GM23248 (cell line): ENCODE results near the gene FZD7. TPM values are rescaled to one million over a fixed set of nuclear protein-coding genes. Genes with fewer than 3 reads are reported as not detected.

ENCODE experiments used
- DNase-seq: peaks from one replicate; pipeline ENCODE4 v3.0.0-alpha.2; 2015
- H2AFZ ChIP-seq: fragments of 200-600 bp; sonication (generic); 2 replicates; pipeline ENCODE4 v1.6.1; 2016; ENCODE audit warnings: antibody characterized with exemption
- H3F3A ChIP-seq: fragments of 200-600 bp; sonication (generic); 2 replicates; pipeline ENCODE4 v1.6.1; 2016; ENCODE audit warnings: mild to moderate bottlenecking, antibody characterized with exemption, mixed run types; ENCODE audit not compliant: insufficient read depth
- H3K27ac ChIP-seq: fragments of 200-600 bp; sonication (generic); 2 replicates; pipeline ENCODE4 v1.5.1; 2016; ENCODE audit warnings: mild to moderate bottlenecking
- H3K27me3 ChIP-seq: fragments of 200-600 bp; sonication (generic); replicated peaks from 2 replicates; pipeline ENCODE4 v1.6.1; 2016; ENCODE audit warnings: mild to moderate bottlenecking; ENCODE audit not compliant: insufficient read depth
- H3K36me3 ChIP-seq: fragments of 200-600 bp; sonication (generic); 2 replicates; pipeline ENCODE4 v1.6.1; 2016; ENCODE audit warnings: low read depth, mild to moderate bottlenecking
- H3K4me1 ChIP-seq: fragments of 200-600 bp; sonication (generic); 2 replicates; pipeline ENCODE4 v1.6.1; 2016; ENCODE audit warnings: mild to moderate bottlenecking; ENCODE audit not compliant: insufficient read depth
- H3K4me2 ChIP-seq: fragments of 200-600 bp; sonication (generic); one replicate; pipeline ENCODE4 v1.6.1; 2016; ENCODE audit warnings: mild to moderate bottlenecking; ENCODE audit not compliant: unreplicated experiment
- H3K4me3 ChIP-seq: fragments of 200-600 bp; sonication (generic); 2 replicates; pipeline ENCODE4 v1.5.1; 2016; ENCODE audit warnings: mild to moderate bottlenecking
- H3K79me2 ChIP-seq: fragments of 200-600 bp; sonication (generic); 2 replicates; pipeline ENCODE4 v1.6.1; 2016; ENCODE audit warnings: mild to moderate bottlenecking; ENCODE audit not compliant: insufficient read depth
- H3K9ac ChIP-seq: fragments of 200-600 bp; sonication (generic); 2 replicates; pipeline ENCODE4 v1.6.1; 2016; ENCODE audit warnings: mild to moderate bottlenecking
- H3K9me2 ChIP-seq: fragments of 200-600 bp; sonication (generic); 2 replicates; pipeline ENCODE4 v1.6.1; 2016; ENCODE audit warnings: mixed run types, mild to moderate bottlenecking, moderate library complexity; ENCODE audit not compliant: insufficient read depth
- H3K9me3 ChIP-seq: fragments of 200-600 bp; sonication (generic); one replicate; pipeline ENCODE4 v1.6.1; 2017; ENCODE audit warnings: low read depth
- H4K20me1 ChIP-seq: fragments of 200-600 bp; sonication (generic); 2 replicates; pipeline ENCODE4 v1.6.0; 2016; ENCODE audit not compliant: insufficient read depth
- EZH2 ChIP-seq: fragments of 200-600 bp; sonication (generic); IDR thresholded peaks from 2 replicates; pipeline ENCODE4 v1.6.1; 2018; ENCODE audit warnings: antibody characterized with exemption, mild to moderate bottlenecking; ENCODE audit not compliant: insufficient read depth, poor library complexity, severe bottlenecking
- EZH2phosphoT487 ChIP-seq: fragments of 200-600 bp; sonication (generic); IDR thresholded peaks from 2 replicates; pipeline ENCODE4 v1.6.1; 2018; ENCODE audit warnings: antibody characterized with exemption, moderate library complexity, mild to moderate bottlenecking, low read depth; ENCODE audit not compliant: insufficient read depth
- WGBS, 2 experiments: methylation state at CpG; one replicate each; pipeline ENCODE4 v1.1.6; 2015 to 2017; ENCODE audit warnings: low lambda C conversion rate in 2 of 2, low coverage in 1 of 2; ENCODE audit errors: missing lambda C conversion rate in 2 of 2; 5-methylcytosine and 5-hydroxymethylcytosine counted together
- in situ Hi-C: fragments of 300-500 bp; cut with MboI; formaldehyde crosslinking; loops from 2 replicates; pipeline ENCODE4 v1.15.0; 2020
- polyA plus RNA-seq: library from polyadenylated mRNA; unstranded; fragments of >200 nt; fragmentation: Nextera tagmentation; extraction: Ambion mirVana; gene quantifications from 2 replicates; pipeline ENCODE4 v1.2.1, GENCODE V29; 2016
- total RNA-seq: library from RNA; depleted of rRNA; stranded (reverse); fragments of >200 nt; shearing (Covaris generic); gene quantifications from 2 replicates; pipeline ENCODE4 v1.2.3, GENCODE V29; 2014

FZD7 gene
- total and polyA plus RNA-seq, 2 experiments from 2014 or later, result 19.4 to 56.4 TPM

- DNase-seq, result no peak
- H3K4me2 ChIP-seq, result no peak overlapping the region
- H3K4me3 ChIP-seq, result no peak overlapping the region
- H3K9me2 ChIP-seq, result no peaks in the 10 kb centered on the region
- in situ Hi-C loops, result no loop called here
- no peak overlapping the region for H3K27ac ChIP-seq
- no peaks in the 10 kb centered on the region for H3K9me3 ChIP-seq
- no peaks in the 10 kb centered on the region for H3K79me2 ChIP-seq
- H3K9ac ChIP-seq, result no peak overlapping the region
- 64 to 65% methylated on average over 11 of the region's 11 CpGs for WGBS, 2 experiments
- H3K36me3 ChIP-seq, result no peaks in the 10 kb centered on the region
- no peaks in the 10 kb centered on the region for H4K20me1 ChIP-seq
- peaks cover 10% of the 10 kb centered on the region for H3F3A ChIP-seq
- no peak overlapping the region for H2AFZ ChIP-seq
- TF ChIP-seq EZH2 (no peak), EZH2phosphoT487 (no peak)
- peaks cover 7% of the 10 kb centered on the region for H3K4me1 ChIP-seq
- no peaks in the 10 kb centered on the region for H3K27me3 ChIP-seq
Measured at GRCh38 chr2:202069170-202070067, 35.8 kb downstream of the FZD7 start.

- no peak for TF ChIP-seq EZH2
- no peak for TF ChIP-seq EZH2phosphoT487
- H3K4me2 ChIP-seq, result no peak overlapping the region
- WGBS, 2 experiments, result 98 to 100% methylated on average over 2 of the region's 2 CpGs
Measured at GRCh38 chr2:202071107-202071506, 37.5 kb downstream of the FZD7 start.

GRCh38 chr2:202072226-202072625 lies 38.6 kb downstream of the FZD7 start:
- 62 to 82% methylated on average over 2 of the region's 2 CpGs for WGBS, 2 experiments
- Histone ChIP-seq H3K9ac (no peak overlapping the region), H3K9me2 (no peaks in the 10 kb centered on the region), H4K20me1 (no peaks in the 10 kb centered on the region), H3K4me2 (no peak overlapping the region), H3K4me1 (no peaks in the 10 kb centered on the region), H3K4me3 (no peak overlapping the region), H3K79me2 (no peaks in the 10 kb centered on the region), H3K9me3 (no peaks in the 10 kb centered on the region), H2AFZ (no peak overlapping the region), H3K27me3 (no peaks in the 10 kb centered on the region), H3K27ac (no peak overlapping the region), H3K36me3 (no peaks in the 10 kb centered on the region), H3F3A (no peaks in the 10 kb centered on the region)
- in situ Hi-C loops, result no loop called here
- DNase-seq, result no peak
- TF ChIP-seq EZH2 (no peak), EZH2phosphoT487 (no peak)

More at GRCh38 chr2:202071107-202071506, 37.5 kb downstream of the FZD7 start:
- Histone ChIP-seq H3K79me2 (no peaks in the 10 kb centered on the region), H3F3A (no peaks in the 10 kb centered on the region), H3K27me3 (no peaks in the 10 kb centered on the region), H3K9me2 (no peaks in the 10 kb centered on the region), H3K4me3 (no peak overlapping the region), H4K20me1 (no peaks in the 10 kb centered on the region), H3K9ac (no peak overlapping the region), H3K9me3 (no peaks in the 10 kb centered on the region), H3K36me3 (no peaks in the 10 kb centered on the region), H3K27ac (no peak overlapping the region), H2AFZ (no peak overlapping the region), H3K4me1 (no peaks in the 10 kb centered on the region)
- no peak for DNase-seq
- in situ Hi-C loops, result no loop called here

- H3K36me3 ChIP-seq, result no peaks in the 10 kb centered on the region
- no peaks in the 10 kb centered on the region for H3K79me2 ChIP-seq
- no peaks in the 10 kb centered on the region for H3K27me3 ChIP-seq
- H3K4me3 ChIP-seq, result no peak within 1 kb of the TSS
- H3K4me1 ChIP-seq, result no peaks in the 10 kb centered on the region
- WGBS, 2 experiments, result 66 to 76% methylated on average over 11 of the region's 11 CpGs
- H4K20me1 ChIP-seq, result no peaks in the 10 kb centered on the region
- no peak within 1 kb of the TSS for H2AFZ ChIP-seq
- in situ Hi-C loops, result no loop called here
- no peaks in the 10 kb centered on the region for H3F3A ChIP-seq
- H3K27ac ChIP-seq, result no peak within 1 kb of the TSS
- H3K4me2 ChIP-seq, result no peak within 1 kb of the TSS
- no peak for DNase-seq
- H3K9me3 ChIP-seq, result no peaks in the 10 kb centered on the region
- H3K9ac ChIP-seq, result no peak within 1 kb of the TSS
- no peak for TF ChIP-seq EZH2phosphoT487
- no peak for TF ChIP-seq EZH2
- no peaks in the 10 kb centered on the region for H3K9me2 ChIP-seq
Measured at GRCh38 chr2:202072737-202073401, 39.2 kb downstream of the FZD7 start, which contains the start of gene KIAA2012. Gene KIAA2012 (plus strand): TSS chr2:202073255. CDS start chr2:202073628, 373 bp downstream.
